ENCODE data around the gene TMEM86B. TPM values are rescaled to one million over a fixed set of nuclear protein-coding genes. Genes with fewer than 3 reads are reported as not detected.

Gene TMEM86B
- total RNA-seq, 2 experiments from 2014 or later: 5.8 to 6.2 TPM

- H3K27me3 Mint-ChIP-seq: no peaks in the 10 kb centered on the region
- H3K36me3 Mint-ChIP-seq (ENCODE audit: low read depth): peaks cover 54% of the 10 kb centered on the region
- DNase-seq: no peak
- H3K27ac Mint-ChIP-seq: no peak overlapping the region
- H3K9me3 Mint-ChIP-seq: no peaks in the 10 kb centered on the region
- TF ChIP-seq CTCF (IDR thresholded peaks at IDR 0.05): no peak
- ChIA-PET CTCF (no interaction called here), POLR2A (interaction anchor here (0.6 to 0.7 kb wide), 3 partner anchors 10 to 424 kb away, joined by 3 read pairs; no protein-coding TSS in a partner anchor)
- ATAC-seq: no peak
- H3K4me1 Mint-ChIP-seq (ENCODE audit: low read depth): no peaks in the 10 kb centered on the region
- intact Hi-C loops (cut with micrococcal nuclease): no loop called here
- no peak overlapping the region for H3K4me3 Mint-ChIP-seq
Measured at GRCh38 chr19:55232986-55233385, 4.4 kb upstream of the TMEM86B start.

DNA sequence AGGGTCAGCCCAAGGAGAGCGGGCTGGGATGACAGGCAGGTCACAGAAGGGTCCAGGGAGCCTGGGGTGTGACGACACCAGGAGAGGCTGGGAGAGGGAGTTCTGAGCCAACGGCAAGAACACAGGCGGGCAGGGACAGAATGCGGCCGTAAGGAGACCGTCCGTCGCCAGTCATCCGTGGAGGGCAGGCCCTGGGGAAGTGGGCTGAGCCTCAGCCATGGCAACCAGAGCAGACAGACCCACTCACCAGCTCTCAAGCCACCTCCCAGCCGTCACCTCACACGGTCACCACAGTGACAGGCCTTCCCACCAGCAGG lies 3.7 kb upstream of the TMEM86B start:
- Mint-ChIP-seq H3K4me1 (ENCODE audit: low read depth) (no peaks in the 10 kb centered on the region), H3K27me3 (no peaks in the 10 kb centered on the region), H3K36me3 (ENCODE audit: low read depth) (peaks cover 53% of the 10 kb centered on the region), H3K9me3 (no peaks in the 10 kb centered on the region), H3K4me3 (no peak overlapping the region), H3K27ac (no peak overlapping the region)
- CTCF ChIA-PET: no interaction called here
- POLR2A ChIA-PET: interaction anchor here (0.7 kb wide), 1 partner anchor 18 kb away, joined by 3 read pairs; no protein-coding TSS in a partner anchor
- no peak for TF ChIP-seq CTCF (IDR thresholded peaks at IDR 0.05)
- intact Hi-C loops (cut with micrococcal nuclease): no loop called here
- DNase-seq (no peak), ATAC-seq (no peak)

- ATAC-seq (no peak), DNase-seq (no peak)
- intact Hi-C loops (cut with micrococcal nuclease): no loop called here
- TF ChIP-seq CTCF (IDR thresholded peaks at IDR 0.05): no peak
- CTCF ChIA-PET: no interaction called here
- H3K27me3 Mint-ChIP-seq: no peaks in the 10 kb centered on the region
- POLR2A ChIA-PET: no interaction called here
- no peak overlapping the region for H3K27ac Mint-ChIP-seq
- no peaks in the 10 kb centered on the region for H3K9me3 Mint-ChIP-seq
- peaks cover 49% of the 10 kb centered on the region for H3K36me3 Mint-ChIP-seq (ENCODE audit: low read depth)
- H3K4me3 Mint-ChIP-seq: no peak overlapping the region
- H3K4me1 Mint-ChIP-seq (ENCODE audit: low read depth): no peaks in the 10 kb centered on the region
Measured at GRCh38 chr19:55231391-55232285, 3.1 kb upstream of the TMEM86B start.

DNA sequence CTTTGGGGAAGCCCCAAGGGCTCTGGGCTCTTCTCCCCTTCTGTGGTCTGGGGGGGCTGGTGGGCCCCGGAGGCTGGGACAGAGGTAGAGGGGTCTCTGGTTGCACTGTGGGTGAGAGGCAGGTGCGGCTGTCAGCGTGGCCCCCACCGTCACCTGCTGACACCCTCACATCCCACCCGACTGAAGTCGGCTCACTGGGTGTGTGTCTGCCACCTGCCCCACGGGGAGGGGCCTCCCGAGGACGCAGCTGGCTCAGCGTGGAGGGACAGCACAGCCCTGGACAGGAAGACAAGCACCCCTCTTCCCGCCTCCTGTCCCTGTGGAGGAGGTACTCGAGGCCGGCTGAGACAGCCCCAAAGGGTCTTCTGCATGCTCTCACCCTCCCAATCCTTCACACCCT lies 2.2 kb upstream of the TMEM86B start:
- Mint-ChIP-seq H3K4me3 (no peak overlapping the region), H3K36me3 (ENCODE audit: low read depth) (peaks cover 43% of the 10 kb centered on the region), H3K9me3 (no peaks in the 10 kb centered on the region), H3K27me3 (no peaks in the 10 kb centered on the region), H3K27ac (no peak overlapping the region), H3K4me1 (ENCODE audit: low read depth) (no peaks in the 10 kb centered on the region)
- TF ChIP-seq CTCF (IDR thresholded peaks at IDR 0.05): no peak
- ChIA-PET POLR2A (no interaction called here), CTCF (no interaction called here)
- intact Hi-C loops (cut with micrococcal nuclease): no loop called here
- ATAC-seq: no peak
- no peak for DNase-seq

DNA sequence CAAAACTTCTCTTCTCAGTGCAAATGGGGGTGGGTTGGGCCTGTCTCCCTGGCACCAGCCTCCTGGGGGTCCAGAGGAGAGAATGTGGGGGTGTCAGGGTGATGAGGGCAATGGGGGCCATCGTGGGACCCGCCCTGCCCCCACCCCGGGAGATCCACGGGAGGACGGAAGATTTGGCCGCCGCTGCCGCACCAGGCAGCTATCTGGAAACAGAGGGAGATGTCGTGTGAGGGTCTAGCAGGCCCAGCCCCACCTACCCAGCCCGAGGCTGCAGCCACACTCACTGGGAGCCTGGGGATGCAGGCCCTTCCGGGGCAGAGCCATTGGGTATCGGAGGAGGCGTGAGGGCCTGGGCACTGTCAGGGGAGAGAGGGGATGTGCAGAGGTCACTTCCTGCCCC lies 1.8 kb upstream of the TMEM86B start:
- DNase-seq (no peak), ATAC-seq (no peak)
- no peaks in the 10 kb centered on the region for H3K9me3 Mint-ChIP-seq
- H3K27ac Mint-ChIP-seq: no peak overlapping the region
- no peak overlapping the region for H3K4me3 Mint-ChIP-seq
- no peaks in the 10 kb centered on the region for H3K4me1 Mint-ChIP-seq (ENCODE audit: low read depth)
- no peaks in the 10 kb centered on the region for H3K27me3 Mint-ChIP-seq
- POLR2A ChIA-PET: no interaction called here
- no peak for TF ChIP-seq CTCF (IDR thresholded peaks at IDR 0.05)
- intact Hi-C loops (cut with micrococcal nuclease): no loop called here
- H3K36me3 Mint-ChIP-seq (ENCODE audit: low read depth): peaks cover 45% of the 10 kb centered on the region
- CTCF ChIA-PET: no interaction called here
